Neural progenitor cell (in vitro differentiated cells): Measurements from ENCODE around the gene UCMA.

ENCODE experiments used
- CTCF ChIP-seq: fragments of 200-600 bp; sonication (generic); IDR thresholded peaks from 2 replicates; pipeline ENCODE4 v1.5.1; 2017; ENCODE audit warnings: antibody characterized with exemption, mild to moderate bottlenecking
- EZH2phosphoT487 ChIP-seq: fragments of 200-600 bp; sonication (generic); IDR thresholded peaks from 2 replicates; pipeline ENCODE4 v1.6.1; 2017; ENCODE audit warnings: antibody characterized with exemption

GRCh38 chr10:13195016-13195415 lies 39.2 kb downstream of the UCMA start:
- TF ChIP-seq CTCF (no peak), EZH2phosphoT487 (no peak)
